Nephron (organoid): ENCODE data around the gene FFAR2.

Source experiments
- H3K27ac Mint-ChIP-seq, 3 experiments: 2 replicates each; pipeline ENCODE4 v1.8.0; 2020; ENCODE audit warnings: mixed read lengths in 3 of 3, mild to moderate bottlenecking in 2 of 3, moderate library complexity in 1 of 3
- H3K27me3 Mint-ChIP-seq: 2 replicates; pipeline ENCODE4 v1.8.0; 2021; ENCODE audit warnings: low read depth, mild to moderate bottlenecking, moderate library complexity, mixed read lengths
- H3K36me3 Mint-ChIP-seq: 2 replicates; pipeline ENCODE4 v1.8.0; 2020; ENCODE audit warnings: low read depth, mixed read lengths
- H3K4me1 Mint-ChIP-seq: 2 replicates; pipeline ENCODE4 v1.8.0; 2020; ENCODE audit warnings: mixed read lengths
- H3K4me3 Mint-ChIP-seq, 3 experiments: 2 replicates each; pipeline ENCODE4 v1.8.0; 2020; ENCODE audit warnings: mild to moderate bottlenecking in 3 of 3, mixed read lengths in 3 of 3, moderate library complexity in 2 of 3
- H3K9me3 Mint-ChIP-seq: 2 replicates; pipeline ENCODE4 v1.8.0; 2020; ENCODE audit warnings: mixed read lengths
- TF ChIP-seq, protein P1 (sequence below), 3 experiments: fragments of 200-600 bp; sonication (generic); IDR thresholded peaks; one replicate each; pipeline ENCODE4 v1.5.0; 2021; ENCODE audit warnings: antibody characterized with exemption in 3 of 3; ENCODE audit not compliant: unreplicated experiment in 3 of 3

FFAR2 gene

GRCh38 chr19:35403116-35403760, 44.8 kb upstream of the FFAR2 start:
- Mint-ChIP-seq H3K27me3 (peaks cover 18% of the 10 kb centered on the region), H3K9me3 (no peaks in the 10 kb centered on the region), H3K4me3 (no peak overlapping the region), H3K27ac (no peak overlapping the region), H3K4me1 (no peaks in the 10 kb centered on the region), H3K36me3 (no peaks in the 10 kb centered on the region)
- TF ChIP-seq, protein P1, sequence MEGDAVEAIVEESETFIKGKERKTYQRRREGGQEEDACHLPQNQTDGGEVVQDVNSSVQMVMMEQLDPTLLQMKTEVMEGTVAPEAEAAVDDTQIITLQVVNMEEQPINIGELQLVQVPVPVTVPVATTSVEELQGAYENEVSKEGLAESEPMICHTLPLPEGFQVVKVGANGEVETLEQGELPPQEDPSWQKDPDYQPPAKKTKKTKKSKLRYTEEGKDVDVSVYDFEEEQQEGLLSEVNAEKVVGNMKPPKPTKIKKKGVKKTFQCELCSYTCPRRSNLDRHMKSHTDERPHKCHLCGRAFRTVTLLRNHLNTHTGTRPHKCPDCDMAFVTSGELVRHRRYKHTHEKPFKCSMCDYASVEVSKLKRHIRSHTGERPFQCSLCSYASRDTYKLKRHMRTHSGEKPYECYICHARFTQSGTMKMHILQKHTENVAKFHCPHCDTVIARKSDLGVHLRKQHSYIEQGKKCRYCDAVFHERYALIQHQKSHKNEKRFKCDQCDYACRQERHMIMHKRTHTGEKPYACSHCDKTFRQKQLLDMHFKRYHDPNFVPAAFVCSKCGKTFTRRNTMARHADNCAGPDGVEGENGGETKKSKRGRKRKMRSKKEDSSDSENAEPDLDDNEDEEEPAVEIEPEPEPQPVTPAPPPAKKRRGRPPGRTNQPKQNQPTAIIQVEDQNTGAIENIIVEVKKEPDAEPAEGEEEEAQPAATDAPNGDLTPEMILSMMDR (IDR thresholded peaks at IDR 0.05; ENCODE audit: unreplicated experiment in 3 of 3): no peak

- Mint-ChIP-seq H3K27ac (no peak overlapping the region), H3K9me3 (no peaks in the 10 kb centered on the region), H3K4me3 (no peak overlapping the region), H3K4me1 (no peaks in the 10 kb centered on the region), H3K36me3 (no peaks in the 10 kb centered on the region), H3K27me3 (peaks cover 17% of the 10 kb centered on the region)
- TF ChIP-seq, protein P1 (IDR thresholded peaks at IDR 0.05; ENCODE audit: unreplicated experiment in 3 of 3): no peak
Measured at GRCh38 chr19:35404879-35405622, 43.0 kb upstream of the FFAR2 start.

GRCh38 chr19:35407619-35408018, 40.4 kb upstream of the FFAR2 start:
- Mint-ChIP-seq H3K27me3 (peaks cover 18% of the 10 kb centered on the region), H3K4me3 (no peak overlapping the region), H3K4me1 (no peaks in the 10 kb centered on the region), H3K27ac (no peak overlapping the region), H3K36me3 (no peaks in the 10 kb centered on the region), H3K9me3 (no peaks in the 10 kb centered on the region)
- TF ChIP-seq, protein P1 (IDR thresholded peaks at IDR 0.05; ENCODE audit: unreplicated experiment in 3 of 3): no peak

DNA sequence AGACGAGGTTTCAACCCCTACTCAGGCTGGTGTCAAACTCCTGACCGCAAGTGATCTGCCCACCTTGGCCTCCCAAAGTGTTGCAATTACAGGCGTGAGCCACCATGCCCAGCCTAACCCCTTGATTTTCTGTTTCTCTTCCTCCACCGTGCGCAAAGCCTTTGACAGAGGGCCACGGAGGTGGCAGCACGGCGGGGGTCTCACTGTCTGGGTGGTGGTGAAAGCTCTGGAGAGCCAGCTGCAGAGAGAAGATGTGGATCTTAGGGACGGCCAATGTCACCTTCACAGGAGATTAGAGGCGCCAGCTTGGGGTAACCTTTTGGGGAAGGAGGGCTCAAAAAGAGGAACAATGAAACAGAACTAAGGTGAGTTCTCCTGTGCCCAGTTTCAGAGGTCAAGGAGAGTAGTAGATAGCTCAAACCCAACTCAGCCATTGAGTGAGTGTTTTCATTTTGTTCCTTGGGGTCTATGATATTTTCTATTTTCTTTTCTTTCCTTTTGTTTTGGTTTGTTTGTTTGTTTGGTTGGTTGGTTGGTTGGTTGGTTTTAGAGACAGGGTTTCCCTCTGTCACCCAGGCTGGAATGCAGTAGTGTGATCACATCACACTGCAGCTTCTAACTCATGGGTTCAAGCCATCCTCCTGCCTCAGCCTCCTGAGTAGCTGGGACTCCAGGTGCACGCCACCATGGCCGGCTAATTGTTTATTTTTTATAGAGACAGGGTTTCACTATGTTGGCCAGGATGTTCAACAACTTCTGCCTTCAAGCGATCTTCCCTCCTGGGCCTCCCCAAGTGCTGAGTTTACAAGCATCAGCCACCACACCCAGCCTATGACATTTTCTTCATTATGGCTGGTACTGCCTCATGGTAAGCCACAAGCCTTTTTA, 39.5 kb upstream of the FFAR2 start:
- H3K27me3 Mint-ChIP-seq: peaks cover 18% of the 10 kb centered on the region
- H3K27ac Mint-ChIP-seq: no peak overlapping the region
- H3K4me3 Mint-ChIP-seq: no peak overlapping the region
- H3K36me3 Mint-ChIP-seq: no peaks in the 10 kb centered on the region
- TF ChIP-seq, protein P1 (IDR thresholded peaks at IDR 0.05; ENCODE audit: unreplicated experiment in 3 of 3): no peak
- no peaks in the 10 kb centered on the region for H3K9me3 Mint-ChIP-seq
- H3K4me1 Mint-ChIP-seq: no peaks in the 10 kb centered on the region

DNA sequence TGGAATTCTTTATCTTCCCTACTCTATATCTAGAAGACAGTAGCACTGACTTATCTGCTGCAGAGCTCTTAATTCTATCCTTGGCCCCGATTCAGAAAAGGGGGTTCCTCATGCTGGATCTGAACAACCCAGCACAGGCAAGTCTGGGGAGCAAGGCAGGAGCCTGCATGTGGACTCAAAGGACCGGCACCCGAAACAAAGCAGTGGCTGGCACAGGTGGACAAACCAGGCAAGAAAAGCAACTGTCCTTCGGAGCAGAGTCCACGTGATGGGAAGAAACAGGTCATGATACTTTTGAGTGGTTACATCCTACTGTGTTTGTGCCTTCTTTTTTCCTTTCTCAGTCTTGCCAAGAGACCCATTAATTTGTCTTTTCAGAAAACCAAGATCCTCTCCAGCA, 38.9 kb upstream of the FFAR2 start:
- H3K36me3 Mint-ChIP-seq: no peaks in the 10 kb centered on the region
- H3K27me3 Mint-ChIP-seq: peaks cover 18% of the 10 kb centered on the region
- no peaks in the 10 kb centered on the region for H3K4me1 Mint-ChIP-seq
- H3K9me3 Mint-ChIP-seq: no peaks in the 10 kb centered on the region
- TF ChIP-seq, protein P1 (IDR thresholded peaks at IDR 0.05; ENCODE audit: unreplicated experiment in 3 of 3): no peak
- H3K27ac Mint-ChIP-seq: no peak overlapping the region
- no peak overlapping the region for H3K4me3 Mint-ChIP-seq
